ENCODE measurements around the gene AMBRA1.

AMBRA1 gene

DNA sequence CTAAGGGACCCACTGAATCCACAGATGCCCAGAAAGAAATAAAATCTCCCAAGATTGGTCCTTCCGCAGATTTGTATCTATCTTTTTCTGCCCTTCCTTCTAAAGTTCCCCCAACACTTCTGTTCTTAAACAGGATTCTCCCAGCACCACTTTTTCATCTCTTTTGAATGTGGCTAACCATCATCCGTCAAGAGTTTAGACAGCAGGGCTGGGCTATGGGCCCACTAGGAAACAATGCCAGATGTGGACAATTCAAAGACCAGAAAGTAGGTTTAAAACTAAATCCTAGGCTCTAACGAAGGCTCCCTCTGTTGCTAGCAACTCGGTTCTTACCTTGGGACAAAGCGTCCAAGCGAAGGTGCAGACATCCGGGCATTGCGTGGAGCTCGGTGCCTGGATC lies 100.0 kb downstream of the AMBRA1 start:
- Histone ChIP-seq H3K27ac (ENCODE audit: low read depth, low read length) (no peak overlapping the region), H3K4me1 (ENCODE audit: insufficient read depth, low read length) (peaks cover 18% of the 10 kb centered on the region), H3K4me3 (ENCODE audit: low read depth in 1 of 2, low read length in 2 of 2) (no peak overlapping the region), H3K36me3 (ENCODE audit: insufficient read depth, low read length) (peaks cover 5% of the 10 kb centered on the region), H3K27me3 (ENCODE audit: control insufficient read depth in 1 of 2, insufficient read depth in 2 of 2, low read length in 2 of 2) (no peaks in the 10 kb centered on the region), H3K9ac (ENCODE audit: low read length) (no peak overlapping the region), H3K9me3 (ENCODE audit: low read length) (no peaks in the 10 kb centered on the region)

DNA sequence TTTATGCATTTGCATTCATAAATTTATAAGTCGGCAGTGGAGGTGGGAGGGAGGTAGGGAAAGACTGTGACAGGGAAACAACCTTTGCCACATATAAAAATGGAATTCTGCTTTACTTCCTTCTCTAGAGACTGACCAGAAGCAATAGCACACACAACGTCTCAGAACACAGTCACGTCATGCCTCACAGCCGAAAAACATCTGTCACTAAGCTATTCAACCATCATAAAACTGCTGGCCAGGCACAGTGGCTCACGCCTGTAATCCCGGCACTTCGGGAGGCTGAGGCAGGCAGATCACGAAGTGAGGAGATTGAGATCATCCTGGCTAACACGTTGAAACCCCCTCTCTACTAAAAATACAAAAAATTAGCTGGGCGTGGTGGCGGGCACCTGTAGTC lies 101.3 kb downstream of the AMBRA1 start:
- H3K4me3 ChIP-seq (ENCODE audit: low read depth in 1 of 2, low read length in 2 of 2): no peak overlapping the region
- H3K27ac ChIP-seq (ENCODE audit: low read depth, low read length): no peak overlapping the region
- H3K27me3 ChIP-seq (ENCODE audit: control insufficient read depth in 1 of 2, insufficient read depth in 2 of 2, low read length in 2 of 2): no peaks in the 10 kb centered on the region
- no peaks in the 10 kb centered on the region for H3K9me3 ChIP-seq (ENCODE audit: low read length)
- peaks cover 13% of the 10 kb centered on the region for H3K4me1 ChIP-seq (ENCODE audit: insufficient read depth, low read length)
- H3K9ac ChIP-seq (ENCODE audit: low read length): no peak overlapping the region
- peaks cover 5% of the 10 kb centered on the region for H3K36me3 ChIP-seq (ENCODE audit: insufficient read depth, low read length)

DNA sequence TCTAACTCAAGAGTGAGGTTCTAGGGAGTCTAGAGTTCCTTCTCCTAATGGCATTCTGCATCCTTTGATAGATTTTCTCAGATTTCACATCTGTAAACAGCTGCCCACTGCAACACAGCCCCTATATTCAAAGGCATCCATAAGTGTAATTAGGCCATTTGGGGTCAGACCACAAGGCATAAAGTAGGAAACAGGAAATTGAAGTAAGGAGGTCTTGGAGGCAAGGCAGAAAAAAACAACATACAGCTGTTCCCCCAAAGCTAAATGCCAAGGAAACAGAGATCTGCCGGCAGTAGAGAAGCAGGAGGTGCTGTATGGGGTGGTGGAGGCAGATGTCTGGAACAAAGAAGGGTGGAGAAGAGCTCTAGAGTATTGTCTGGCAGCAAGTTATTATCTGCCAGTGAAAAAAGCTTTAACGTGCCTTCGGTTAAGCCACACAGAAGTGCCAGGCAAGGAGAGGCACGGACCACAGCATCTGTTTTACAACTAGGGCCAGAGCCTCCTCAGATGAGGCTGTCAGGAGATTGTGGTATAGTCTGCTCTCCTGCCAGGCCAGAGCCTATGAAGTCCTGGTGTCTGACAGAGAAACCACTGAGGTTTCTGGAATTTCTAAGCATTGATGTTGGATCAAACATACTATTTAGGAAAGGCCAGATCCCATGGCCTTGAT lies 102.0 kb downstream of the AMBRA1 start:
- Histone ChIP-seq H3K4me1 (ENCODE audit: insufficient read depth, low read length) (peaks cover 13% of the 10 kb centered on the region), H3K36me3 (ENCODE audit: insufficient read depth, low read length) (peaks cover 5% of the 10 kb centered on the region), H3K27ac (ENCODE audit: low read depth, low read length) (no peak overlapping the region), H3K9me3 (ENCODE audit: low read length) (no peaks in the 10 kb centered on the region), H3K4me3 (ENCODE audit: low read depth in 1 of 2, low read length in 2 of 2) (no peak overlapping the region), H3K9ac (ENCODE audit: low read length) (no peak overlapping the region), H3K27me3 (ENCODE audit: control insufficient read depth in 1 of 2, insufficient read depth in 2 of 2, low read length in 2 of 2) (no peaks in the 10 kb centered on the region)

DNA sequence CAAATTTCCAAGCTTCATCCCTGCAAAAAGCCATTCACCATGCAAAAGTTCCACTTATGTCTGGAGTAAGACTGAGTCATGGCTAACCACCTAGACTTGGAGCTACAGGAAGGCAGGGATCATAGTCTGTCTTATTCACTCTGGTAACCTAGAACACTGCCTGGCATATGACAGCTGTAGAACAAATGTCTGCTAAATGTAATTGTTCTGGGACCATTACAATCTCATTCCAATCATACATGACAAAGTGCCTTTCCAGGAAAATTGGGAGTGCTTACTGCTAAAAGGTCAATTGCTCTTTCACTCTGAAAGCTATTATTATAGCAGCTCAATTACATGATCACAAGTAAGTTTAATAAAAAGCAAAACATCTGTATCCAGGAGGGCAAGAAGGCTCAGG lies 103.2 kb downstream of the AMBRA1 start:
- Histone ChIP-seq H3K27me3 (ENCODE audit: control insufficient read depth in 1 of 2, insufficient read depth in 2 of 2, low read length in 2 of 2) (no peaks in the 10 kb centered on the region), H3K36me3 (ENCODE audit: insufficient read depth, low read length) (peaks cover 5% of the 10 kb centered on the region), H3K4me3 (ENCODE audit: low read depth in 1 of 2, low read length in 2 of 2) (no peak overlapping the region), H3K9me3 (ENCODE audit: low read length) (no peaks in the 10 kb centered on the region), H3K27ac (ENCODE audit: low read depth, low read length) (no peak overlapping the region), H3K9ac (ENCODE audit: low read length) (no peak overlapping the region), H3K4me1 (ENCODE audit: insufficient read depth, low read length) (peaks cover 13% of the 10 kb centered on the region)

DNA sequence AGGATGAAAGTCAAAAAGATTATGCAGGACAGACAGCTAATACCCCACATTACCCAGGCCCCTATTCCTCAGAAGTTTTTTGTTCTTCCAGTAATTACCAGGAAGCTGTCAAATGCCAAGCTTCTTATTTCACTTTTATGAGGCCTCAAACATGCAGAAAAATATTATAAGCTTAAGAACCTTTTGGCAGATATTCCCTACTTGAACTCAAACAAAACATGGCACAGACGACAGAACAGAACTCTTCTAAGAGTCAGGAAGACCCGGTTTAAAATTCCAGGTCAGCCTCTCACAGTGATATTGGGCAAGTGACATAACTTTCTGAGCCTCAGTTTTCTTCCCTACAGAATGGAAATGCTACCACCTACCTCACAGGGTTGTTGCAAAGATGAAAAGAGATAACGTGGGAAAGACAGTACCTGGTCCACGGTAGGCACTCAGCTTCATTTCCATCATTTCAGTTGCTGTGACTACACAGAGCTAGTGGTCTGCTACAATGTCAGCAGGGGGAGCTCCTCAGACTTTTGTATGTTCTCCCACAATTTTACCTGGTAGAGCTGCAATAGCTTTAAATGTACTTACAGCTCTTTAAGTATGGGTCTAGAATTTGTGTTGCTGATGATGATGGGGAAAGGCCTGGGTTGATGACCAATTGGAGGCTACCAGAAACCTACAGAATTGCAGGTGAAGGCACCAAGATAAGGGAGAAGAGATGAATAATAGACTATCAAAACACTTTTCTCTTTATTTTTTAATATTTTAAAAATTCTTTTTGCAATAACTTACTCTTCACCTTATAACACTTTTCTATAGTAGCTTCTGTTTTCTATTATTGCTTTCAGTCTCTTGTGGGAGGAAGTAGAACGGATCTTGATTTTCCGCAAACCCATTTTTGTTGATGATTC lies 103.9 kb downstream of the AMBRA1 start:
- Histone ChIP-seq H3K36me3 (ENCODE audit: insufficient read depth, low read length) (peaks cover 5% of the 10 kb centered on the region), H3K27ac (ENCODE audit: low read depth, low read length) (no peak overlapping the region), H3K4me3 (ENCODE audit: low read depth in 1 of 2, low read length in 2 of 2) (no peak overlapping the region), H3K9me3 (ENCODE audit: low read length) (no peaks in the 10 kb centered on the region), H3K9ac (ENCODE audit: low read length) (no peak overlapping the region), H3K4me1 (ENCODE audit: insufficient read depth, low read length) (peaks cover 13% of the 10 kb centered on the region), H3K27me3 (ENCODE audit: control insufficient read depth in 1 of 2, insufficient read depth in 2 of 2, low read length in 2 of 2) (no peaks in the 10 kb centered on the region)

DNA sequence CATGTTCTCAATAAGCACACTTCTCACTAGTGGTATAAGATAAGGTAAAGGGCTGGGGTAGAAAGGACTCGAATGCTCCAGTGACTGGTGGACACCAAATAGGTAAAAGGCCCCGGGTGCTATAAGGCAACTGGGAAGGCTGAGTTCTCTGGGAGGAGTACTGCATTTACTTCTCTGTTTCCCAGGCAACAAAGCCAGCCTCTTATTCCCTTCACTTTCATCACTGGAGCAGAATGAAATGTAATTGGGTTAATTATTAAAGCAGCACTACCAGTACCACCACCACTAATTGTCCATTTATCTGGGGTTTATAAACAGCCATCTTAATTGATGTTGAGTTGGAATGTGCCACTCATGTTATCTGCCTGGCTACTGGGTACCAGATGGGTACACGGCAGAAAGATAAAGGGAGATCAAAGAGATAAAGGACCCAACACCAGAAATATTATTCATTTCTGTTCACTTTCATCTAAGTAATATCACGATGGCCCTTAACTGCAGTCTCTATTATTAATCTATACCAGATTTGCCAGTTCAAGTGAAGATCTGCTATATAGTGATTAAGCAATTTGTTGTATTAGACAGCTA lies 107.9 kb downstream of the AMBRA1 start:
- H3K36me3 ChIP-seq (ENCODE audit: insufficient read depth, low read length): no peaks in the 10 kb centered on the region
- no peaks in the 10 kb centered on the region for H3K27me3 ChIP-seq (ENCODE audit: control insufficient read depth in 1 of 2, insufficient read depth in 2 of 2, low read length in 2 of 2)
- H3K9me3 ChIP-seq (ENCODE audit: low read length): no peaks in the 10 kb centered on the region
- H3K4me1 ChIP-seq (ENCODE audit: insufficient read depth, low read length): peaks cover 7% of the 10 kb centered on the region
- no peak overlapping the region for H3K9ac ChIP-seq (ENCODE audit: low read length)
- H3K27ac ChIP-seq (ENCODE audit: low read depth, low read length): no peak overlapping the region
- no peak overlapping the region for H3K4me3 ChIP-seq (ENCODE audit: low read depth in 1 of 2, low read length in 2 of 2)

DNA sequence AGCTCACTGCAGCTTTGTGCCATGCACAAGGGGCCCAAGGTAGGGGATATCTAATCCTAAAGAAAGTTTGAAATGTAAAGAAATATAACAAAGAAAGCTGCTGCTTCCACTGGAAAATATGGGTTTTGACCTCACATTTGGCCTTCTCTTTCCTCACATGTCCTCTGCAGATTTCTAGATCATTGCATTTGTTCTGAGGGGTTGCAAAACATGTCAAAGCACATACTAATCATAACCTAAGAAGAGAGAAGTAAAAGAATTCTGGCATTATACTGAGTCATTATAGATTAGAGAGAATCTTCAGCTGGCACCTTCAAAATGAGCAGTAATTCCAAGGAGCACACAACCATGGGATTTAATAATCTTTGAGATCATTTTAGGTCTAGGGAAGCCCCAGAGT lies 109.7 kb downstream of the AMBRA1 start:
- Histone ChIP-seq H3K4me3 (ENCODE audit: low read depth in 1 of 2, low read length in 2 of 2) (no peak overlapping the region), H3K27me3 (ENCODE audit: control insufficient read depth in 1 of 2, insufficient read depth in 2 of 2, low read length in 2 of 2) (no peaks in the 10 kb centered on the region), H3K9ac (ENCODE audit: low read length) (no peak overlapping the region), H3K9me3 (ENCODE audit: low read length) (no peaks in the 10 kb centered on the region), H3K4me1 (ENCODE audit: insufficient read depth, low read length) (peaks cover 4% of the 10 kb centered on the region), H3K27ac (ENCODE audit: low read depth, low read length) (no peak overlapping the region), H3K36me3 (ENCODE audit: insufficient read depth, low read length) (no peaks in the 10 kb centered on the region)

DNA sequence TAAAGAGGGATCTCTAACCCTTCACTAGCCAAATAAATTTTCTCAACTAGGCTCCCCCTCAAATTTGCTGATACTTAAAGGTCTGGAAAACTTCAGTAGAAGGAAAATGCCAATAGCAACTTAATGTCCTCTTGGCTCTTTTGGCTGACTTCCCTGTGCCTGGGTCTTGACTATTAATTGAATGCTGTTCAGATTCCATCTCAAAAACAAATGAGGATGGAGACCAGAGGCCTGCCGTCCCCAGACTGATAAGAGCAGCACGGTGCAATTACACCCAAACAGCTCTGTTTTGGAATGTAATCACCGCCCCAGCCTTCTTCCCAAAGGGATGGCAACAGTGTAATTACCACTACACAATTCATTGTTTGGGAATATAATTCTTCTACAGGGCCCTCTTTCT lies 112.9 kb downstream of the AMBRA1 start:
- H3K36me3 ChIP-seq (ENCODE audit: insufficient read depth, low read length): no peaks in the 10 kb centered on the region
- no peaks in the 10 kb centered on the region for H3K9me3 ChIP-seq (ENCODE audit: low read length)
- no peak overlapping the region for H3K27ac ChIP-seq (ENCODE audit: low read depth, low read length)
- peaks cover 4% of the 10 kb centered on the region for H3K4me1 ChIP-seq (ENCODE audit: insufficient read depth, low read length)
- no peak overlapping the region for H3K9ac ChIP-seq (ENCODE audit: low read length)
- no peak overlapping the region for H3K4me3 ChIP-seq (ENCODE audit: low read depth in 1 of 2, low read length in 2 of 2)
- H3K27me3 ChIP-seq (ENCODE audit: control insufficient read depth in 1 of 2, insufficient read depth in 2 of 2, low read length in 2 of 2): no peaks in the 10 kb centered on the region

DNA sequence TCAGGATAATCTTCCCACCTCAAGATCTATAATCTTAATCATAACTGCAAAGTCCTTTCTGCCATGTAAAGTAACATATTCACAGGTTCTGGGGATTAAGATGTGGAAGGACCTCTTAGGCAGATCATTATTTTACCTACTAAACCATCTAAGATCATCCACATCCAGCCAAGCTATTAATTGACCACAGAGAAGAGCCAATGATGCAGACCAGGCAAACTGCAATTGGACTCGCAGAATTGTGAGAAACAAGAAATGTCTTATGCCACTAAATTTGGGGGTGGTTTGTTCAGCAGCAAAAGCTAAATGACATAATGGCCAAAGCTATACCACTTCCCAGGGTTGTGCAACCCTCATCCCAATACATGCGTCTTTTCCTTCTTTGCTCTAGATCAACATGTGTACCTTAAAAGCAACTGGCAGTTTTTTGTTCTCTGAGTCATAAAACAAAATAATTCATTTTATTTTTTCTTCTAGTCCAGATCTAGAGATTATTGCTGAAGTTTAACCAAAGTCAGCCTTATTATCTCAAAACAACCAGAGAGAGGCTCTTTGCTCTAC lies 113.6 kb downstream of the AMBRA1 start:
- Histone ChIP-seq H3K9me3 (ENCODE audit: low read length) (no peaks in the 10 kb centered on the region), H3K27ac (ENCODE audit: low read depth, low read length) (no peak overlapping the region), H3K9ac (ENCODE audit: low read length) (no peak overlapping the region), H3K4me1 (ENCODE audit: insufficient read depth, low read length) (peaks cover 4% of the 10 kb centered on the region), H3K4me3 (ENCODE audit: low read depth in 1 of 2, low read length in 2 of 2) (no peak overlapping the region), H3K36me3 (ENCODE audit: insufficient read depth, low read length) (no peaks in the 10 kb centered on the region), H3K27me3 (ENCODE audit: control insufficient read depth in 1 of 2, insufficient read depth in 2 of 2, low read length in 2 of 2) (no peaks in the 10 kb centered on the region)

DNA sequence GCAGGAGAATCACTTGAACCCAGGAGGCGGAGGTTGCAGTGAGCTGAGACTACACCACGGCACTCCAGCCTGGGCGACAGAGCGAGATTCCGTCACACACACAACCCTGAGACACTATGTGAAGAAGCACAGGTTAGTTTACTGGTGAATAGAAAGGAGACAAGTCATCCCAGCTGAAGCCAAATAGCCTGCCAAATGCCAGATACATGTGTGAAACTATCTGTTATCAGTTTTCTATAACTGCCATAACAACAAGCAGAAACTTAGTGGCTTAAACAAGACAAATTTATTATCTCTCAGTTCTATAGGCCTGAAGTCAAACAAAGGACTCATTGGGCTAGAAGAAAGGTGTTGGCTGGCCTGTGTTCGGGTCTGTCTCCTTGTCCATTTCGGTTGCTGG lies 114.2 kb downstream of the AMBRA1 start:
- Histone ChIP-seq H3K4me3 (ENCODE audit: low read depth in 1 of 2, low read length in 2 of 2) (no peak overlapping the region), H3K27ac (ENCODE audit: low read depth, low read length) (no peak overlapping the region), H3K36me3 (ENCODE audit: insufficient read depth, low read length) (no peaks in the 10 kb centered on the region), H3K27me3 (ENCODE audit: control insufficient read depth in 1 of 2, insufficient read depth in 2 of 2, low read length in 2 of 2) (no peaks in the 10 kb centered on the region), H3K9ac (ENCODE audit: low read length) (no peak overlapping the region), H3K9me3 (ENCODE audit: low read length) (no peaks in the 10 kb centered on the region), H3K4me1 (ENCODE audit: insufficient read depth, low read length) (peaks cover 4% of the 10 kb centered on the region)

DNA sequence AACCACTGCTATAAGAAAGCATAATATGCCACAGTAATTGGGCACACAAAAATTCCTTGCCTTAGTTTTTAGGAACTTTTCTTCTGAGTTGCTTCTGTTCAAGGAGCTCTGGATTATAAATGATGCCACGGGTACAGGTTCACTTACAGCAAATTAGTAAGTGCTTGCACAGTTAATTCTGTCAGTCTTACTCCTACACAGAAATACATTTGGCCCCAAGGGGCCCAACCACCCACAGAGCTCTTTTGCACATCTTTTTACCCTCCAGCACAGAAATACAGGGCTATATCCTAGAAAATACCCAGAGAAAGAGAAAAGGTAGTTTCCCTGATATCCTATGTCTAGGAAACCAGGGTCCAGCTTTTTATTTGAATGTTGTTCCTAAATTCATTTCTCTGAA lies 115.6 kb downstream of the AMBRA1 start:
- Histone ChIP-seq H3K27me3 (ENCODE audit: control insufficient read depth in 1 of 2, insufficient read depth in 2 of 2, low read length in 2 of 2) (no peaks in the 10 kb centered on the region), H3K9ac (ENCODE audit: low read length) (no peak overlapping the region), H3K36me3 (ENCODE audit: insufficient read depth, low read length) (no peaks in the 10 kb centered on the region), H3K9me3 (ENCODE audit: low read length) (no peaks in the 10 kb centered on the region), H3K4me1 (ENCODE audit: insufficient read depth, low read length) (peaks cover 4% of the 10 kb centered on the region), H3K27ac (ENCODE audit: low read depth, low read length) (no peak overlapping the region), H3K4me3 (ENCODE audit: low read depth in 1 of 2, low read length in 2 of 2) (no peak overlapping the region)

Measured in muscle layer of colon (tissue), 2 donors.